ENCODE data around the gene CEP20. TPM values are rescaled to one million over a fixed set of nuclear protein-coding genes. Genes with fewer than 3 reads are reported as not detected.

Gene CEP20
- total RNA-seq, 1 donor from 2014 or later, result 46.5 TPM

DNA sequence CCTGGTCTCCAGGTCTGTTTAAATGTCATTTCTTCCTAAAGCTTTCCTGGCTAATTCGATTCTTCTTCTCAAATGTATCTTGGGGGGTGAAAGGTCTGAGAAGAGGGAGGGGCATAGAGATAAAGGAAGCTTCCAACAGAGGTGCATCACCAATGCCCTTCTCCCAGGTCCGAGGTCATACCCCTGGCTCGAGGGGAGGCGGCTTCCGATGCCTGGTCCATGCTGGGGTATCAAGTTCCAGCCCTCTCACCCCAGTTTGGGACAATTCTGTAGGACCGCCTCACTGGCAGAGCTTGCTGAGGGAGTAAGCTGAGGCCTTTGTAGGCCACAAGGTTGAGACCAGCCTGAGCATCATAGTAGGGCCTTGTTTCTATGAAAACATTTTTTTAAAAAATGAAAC is 10.3 kb upstream of the CEP20 start:
- intact Hi-C loops (cut with micrococcal nuclease), result no loop called here

GRCh38 chr16:15897834-15898254 is 9.4 kb upstream of the CEP20 start:
- intact Hi-C loops (cut with micrococcal nuclease), result no loop called here

DNA sequence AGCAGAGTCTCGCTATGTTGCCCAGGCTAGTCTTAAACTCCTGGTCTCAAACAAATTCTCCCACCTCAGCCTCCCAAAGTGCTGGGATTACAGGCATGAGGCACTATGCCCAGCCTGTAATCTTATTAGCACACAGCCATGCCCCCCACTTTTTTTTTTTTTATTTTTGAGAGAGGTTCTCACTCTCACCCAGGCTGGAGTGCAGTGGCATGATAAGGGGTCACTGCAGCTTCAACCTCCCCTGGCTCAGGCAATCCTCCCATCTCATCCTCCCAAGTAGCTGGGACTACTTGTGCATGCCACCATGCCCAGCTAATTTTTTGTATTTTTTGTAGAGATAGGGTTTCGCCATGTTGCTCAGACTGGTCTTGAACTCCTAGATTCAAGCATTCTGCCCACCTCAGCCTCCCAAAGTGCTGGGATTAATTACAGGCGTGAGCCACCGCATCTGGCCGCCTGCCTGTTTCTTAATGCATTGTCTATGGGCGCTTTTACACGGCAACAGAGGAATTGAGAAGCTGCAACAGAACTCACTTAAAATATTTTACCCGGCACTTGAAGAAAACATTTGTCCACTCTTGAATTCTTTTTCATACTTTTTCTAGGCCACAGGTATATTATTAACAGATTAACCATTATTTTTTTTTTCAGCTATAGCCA is 8.8 kb upstream of the CEP20 start:
- intact Hi-C loops (cut with micrococcal nuclease), result no loop called here

- intact Hi-C loops (cut with micrococcal nuclease), result no loop called here
These were observed 6.4 kb upstream of the CEP20 start for GRCh38 chr16:15894571-15895374.

- intact Hi-C loops (cut with micrococcal nuclease), result no loop called here
These were observed 3.1 kb upstream of the CEP20 start for GRCh38 chr16:15891508-15891907.

- intact Hi-C loops (cut with micrococcal nuclease), result loop anchor here (5.0 to 10.0 kb wide), 2 partner anchors 212 to 830 kb away; partner anchors contain the start of gene NTAN1
These were observed 1.1 kb downstream of the CEP20 start for GRCh38 chr16:15887283-15887682.

GRCh38 chr16:15886078-15886477 is 2.3 kb downstream of the CEP20 start:
- intact Hi-C loops (cut with micrococcal nuclease), result loop anchor here (5.0 to 10.0 kb wide), 2 partner anchors 211 to 829 kb away; partner anchors contain the start of gene NTAN1

DNA sequence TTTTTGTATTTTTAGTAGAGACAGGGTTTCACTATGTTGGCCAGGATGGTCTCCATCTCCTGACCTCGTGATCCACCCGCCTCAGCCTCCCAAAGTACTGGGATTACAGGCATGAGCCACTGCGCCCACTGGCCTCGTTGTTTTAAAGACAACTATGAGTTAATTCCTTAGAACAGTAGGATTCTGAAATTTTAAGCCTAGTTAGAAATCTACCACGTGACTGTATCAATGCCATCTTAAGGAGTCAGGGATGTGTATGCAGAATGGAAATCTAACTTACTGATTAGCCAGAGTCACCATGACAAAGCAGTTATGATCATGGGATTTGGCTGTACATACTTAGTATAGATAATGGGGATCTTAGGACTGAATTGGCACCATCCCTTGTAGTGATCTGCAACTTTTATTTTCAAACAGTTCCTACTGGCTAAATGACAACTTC is 2.8 kb downstream of the CEP20 start:
- intact Hi-C loops (cut with micrococcal nuclease), result loop anchor here (5.0 to 10.0 kb wide), 2 partner anchors 211 to 828 kb away; partner anchors contain the start of gene NTAN1

DNA sequence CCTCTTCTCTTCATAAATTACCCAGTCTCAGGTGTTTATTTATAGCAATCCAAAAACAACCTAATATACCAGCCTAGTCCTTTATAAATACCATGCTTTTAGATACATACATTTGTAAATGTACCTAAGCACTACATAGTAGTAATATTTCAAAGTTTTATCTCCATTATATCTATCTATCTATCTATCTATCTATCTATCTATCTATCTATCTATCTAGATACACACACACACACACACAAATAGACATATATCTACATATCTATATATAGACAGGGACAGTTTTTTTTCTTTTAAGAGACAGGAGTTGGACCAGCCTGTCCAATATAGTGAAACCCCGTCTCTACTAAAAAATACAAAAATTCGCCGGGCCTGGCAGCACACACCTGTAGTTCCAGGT is 5.8 kb downstream of the CEP20 start:
- intact Hi-C loops (cut with micrococcal nuclease), result loop anchor here (10.0 kb wide), 1 partner anchor 208 kb away; no protein-coding TSS in a partner anchor

DNA sequence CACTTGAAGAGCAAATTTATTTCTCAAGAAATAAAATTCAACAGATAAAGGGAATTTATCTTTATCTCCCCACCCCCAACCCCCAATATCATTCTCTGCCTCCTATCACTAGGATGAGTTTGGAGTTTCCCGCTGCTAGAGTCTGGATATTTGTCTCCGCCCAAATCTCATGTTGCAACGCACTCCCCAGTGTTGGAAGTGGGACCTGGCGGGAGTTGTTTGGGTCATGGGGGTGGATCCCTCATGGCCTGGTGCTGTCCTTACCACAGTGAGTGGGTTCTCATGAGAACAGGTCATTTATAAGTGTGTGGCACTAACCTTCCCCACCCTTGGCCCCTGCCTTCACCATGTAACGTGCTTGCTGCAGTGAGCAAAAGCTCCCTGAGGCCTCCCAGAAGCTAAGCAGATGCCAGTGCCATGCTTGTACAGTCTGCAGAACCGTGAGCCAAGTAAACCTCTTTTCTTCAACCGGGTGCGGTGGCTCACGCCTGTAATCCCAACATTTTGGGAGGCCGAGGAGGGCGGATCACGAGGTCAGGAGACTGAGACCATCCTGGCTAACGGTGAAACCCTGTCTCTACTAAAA is 6.5 kb downstream of the CEP20 start:
- intact Hi-C loops (cut with micrococcal nuclease), result loop anchor here (10.0 kb wide), 1 partner anchor 207 kb away; no protein-coding TSS in a partner anchor

DNA sequence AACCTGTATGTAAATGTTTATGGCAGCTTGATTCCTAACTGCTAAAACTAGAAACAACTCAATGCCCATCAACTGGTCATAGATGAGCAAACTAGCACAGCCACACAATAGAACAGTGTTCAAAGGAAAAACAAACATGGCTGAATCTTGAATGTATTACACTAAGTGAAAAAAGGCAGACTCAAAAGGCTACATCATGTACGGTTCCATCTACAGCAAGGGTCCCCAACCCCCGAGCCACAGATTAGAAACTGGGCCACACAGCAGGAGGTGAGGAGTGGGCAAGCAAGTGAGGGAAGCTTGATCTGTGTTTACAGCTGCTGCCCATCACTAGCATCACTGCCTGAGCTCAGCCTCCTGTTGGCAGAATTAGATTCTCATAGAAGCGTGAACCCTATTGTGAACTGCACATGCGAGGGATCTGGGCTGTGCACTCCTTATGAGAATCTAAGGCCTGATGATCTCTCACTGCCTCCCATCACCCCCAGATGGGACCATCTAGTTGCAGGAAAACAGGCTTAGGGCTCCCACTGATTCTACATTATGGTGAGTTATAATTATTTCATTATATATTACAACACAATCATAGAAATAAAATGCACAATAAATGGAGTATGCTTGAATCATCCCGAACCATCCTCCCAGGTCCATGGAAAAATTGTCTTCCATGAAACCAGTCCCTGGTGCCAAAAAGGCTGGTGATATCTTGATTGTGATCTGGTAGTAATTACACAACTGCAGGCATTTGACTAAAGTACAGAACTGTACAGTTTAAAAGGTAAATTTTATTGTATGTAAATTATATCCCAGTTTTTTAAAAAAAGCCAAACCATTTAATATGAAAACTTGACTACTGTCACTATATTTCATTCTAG is 7.7 kb downstream of the CEP20 start:
- intact Hi-C loops (cut with micrococcal nuclease), result loop anchor here (10.0 kb wide), 1 partner anchor 206 kb away; no protein-coding TSS in a partner anchor

DNA sequence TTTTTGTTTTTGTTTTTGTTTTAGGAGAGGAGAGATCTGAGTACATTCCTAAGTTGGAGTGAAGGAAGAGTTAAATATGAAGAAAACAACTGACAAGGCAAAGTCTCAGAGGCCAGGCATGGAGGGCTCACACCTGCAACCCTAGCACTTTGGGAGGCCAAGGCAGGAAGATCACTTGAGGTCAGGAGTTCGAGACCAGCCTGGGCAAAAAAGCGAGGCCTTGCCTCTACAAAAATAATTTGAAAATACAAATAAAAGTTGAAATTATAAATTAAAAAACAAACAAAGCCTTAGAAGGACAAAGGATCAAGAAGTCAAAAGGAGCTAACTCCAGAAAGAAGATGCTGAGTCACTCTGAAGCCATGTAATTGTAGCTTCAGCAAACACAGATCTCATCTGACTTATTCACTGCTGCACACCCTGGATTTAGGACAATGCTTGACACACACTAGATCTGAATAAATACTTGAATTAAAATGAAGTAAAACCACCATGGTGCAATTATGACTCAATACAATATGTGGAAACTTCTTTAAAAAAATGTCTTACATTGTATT is 9.1 kb downstream of the CEP20 start:
- intact Hi-C loops (cut with micrococcal nuclease), result no loop called here

DNA sequence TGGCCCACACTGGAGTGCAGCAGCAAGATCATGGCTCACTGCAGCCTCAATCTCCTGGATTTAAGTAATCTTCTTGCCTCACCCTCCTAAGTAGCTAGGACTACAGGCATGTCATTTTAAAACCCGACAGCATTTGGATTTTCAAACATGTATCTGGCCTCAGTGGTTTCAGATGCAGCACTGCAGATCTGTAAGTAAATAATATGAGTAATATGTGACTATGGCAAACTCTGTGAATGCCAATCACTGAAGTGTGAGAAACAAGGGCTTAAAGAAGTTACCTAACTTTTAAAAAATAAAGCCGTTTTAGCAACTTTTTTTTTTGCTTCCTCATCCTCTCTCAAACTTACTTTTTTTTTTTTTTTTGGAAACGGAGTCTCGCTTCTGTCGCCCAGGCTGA is 11.9 kb downstream of the CEP20 start:
- intact Hi-C loops (cut with micrococcal nuclease), result no loop called here

DNA sequence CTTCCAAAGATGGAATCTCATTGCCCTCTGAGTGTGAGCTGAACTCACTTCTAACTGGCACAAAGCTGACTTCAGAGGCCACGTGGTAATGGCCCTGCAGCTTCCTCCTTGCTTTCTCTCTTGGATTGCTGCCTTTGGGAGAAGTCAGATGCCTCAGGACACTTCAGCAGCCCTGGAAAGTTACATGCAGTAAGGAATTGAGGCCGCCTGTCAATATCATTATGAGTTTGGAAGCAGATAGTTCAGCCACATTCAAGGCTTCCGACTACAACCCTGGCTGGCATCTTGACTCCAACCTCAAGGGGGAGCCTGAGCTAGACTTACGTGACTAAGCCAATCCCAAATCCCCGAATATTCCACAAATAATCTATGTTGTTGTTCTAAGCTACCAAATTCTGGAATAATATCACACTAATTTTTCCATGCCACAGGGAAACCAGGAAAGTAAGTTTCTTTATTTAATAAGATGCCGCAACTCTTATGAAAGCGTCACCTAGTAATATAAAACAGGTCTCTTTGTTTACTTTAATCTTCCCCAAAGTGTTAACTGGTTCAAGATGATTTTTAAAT is 13.6 kb downstream of the CEP20 start:
- intact Hi-C loops (cut with micrococcal nuclease), result loop anchor here (1.0 to 2.0 kb wide), 2 partner anchors 76 to 252 kb away; no protein-coding TSS in a partner anchor

DNA sequence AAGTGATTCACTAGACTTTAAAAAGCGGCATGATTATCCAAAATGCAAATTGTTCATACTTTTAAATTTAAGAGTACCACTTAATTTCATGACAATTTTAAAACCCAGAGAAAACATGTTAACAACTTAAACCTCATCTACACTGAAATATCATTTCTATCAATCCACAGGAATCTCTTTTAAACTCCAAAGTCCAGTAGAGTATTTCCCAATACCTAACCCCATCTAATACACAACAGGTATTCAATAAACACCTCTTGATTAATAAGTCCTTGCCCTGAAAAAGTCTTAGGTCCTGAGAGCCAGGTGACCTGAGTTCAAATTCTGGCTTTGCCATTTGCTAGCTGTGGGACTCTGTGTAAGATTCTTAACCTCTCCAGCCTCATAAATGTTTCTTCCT is 14.7 kb downstream of the CEP20 start:
- intact Hi-C loops (cut with micrococcal nuclease), result loop anchor here (2.0 kb wide), 1 partner anchor 77 kb away; no protein-coding TSS in a partner anchor

GRCh38 chr16:15873301-15873700 is 15.1 kb downstream of the CEP20 start:
- intact Hi-C loops (cut with micrococcal nuclease), result no loop called here

GRCh38 chr16:15870011-15870410 is 18.4 kb downstream of the CEP20 start:
- intact Hi-C loops (cut with micrococcal nuclease), result no loop called here

- intact Hi-C loops (cut with micrococcal nuclease), result no loop called here
These were observed 22.0 kb downstream of the CEP20 start for GRCh38 chr16:15866451-15866850.

DNA sequence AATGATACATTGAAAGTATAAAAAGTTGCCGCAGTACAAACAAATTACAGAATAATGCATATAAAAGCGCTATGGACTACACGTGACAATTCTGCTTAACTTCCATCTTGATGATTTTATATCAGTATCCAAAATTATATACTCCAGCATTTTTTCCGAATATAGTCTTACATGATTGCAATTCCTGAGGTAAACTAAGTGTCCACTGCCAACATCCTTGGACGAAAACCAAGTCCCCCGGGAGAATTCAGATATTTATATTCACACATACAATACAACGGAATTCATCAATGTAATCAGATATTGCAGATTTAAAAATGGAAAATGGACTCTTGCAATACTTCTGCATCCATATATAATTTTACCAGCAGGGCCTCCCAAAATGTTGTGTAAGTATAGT is 22.7 kb downstream of the CEP20 start:
- intact Hi-C loops (cut with micrococcal nuclease), result no loop called here

DNA sequence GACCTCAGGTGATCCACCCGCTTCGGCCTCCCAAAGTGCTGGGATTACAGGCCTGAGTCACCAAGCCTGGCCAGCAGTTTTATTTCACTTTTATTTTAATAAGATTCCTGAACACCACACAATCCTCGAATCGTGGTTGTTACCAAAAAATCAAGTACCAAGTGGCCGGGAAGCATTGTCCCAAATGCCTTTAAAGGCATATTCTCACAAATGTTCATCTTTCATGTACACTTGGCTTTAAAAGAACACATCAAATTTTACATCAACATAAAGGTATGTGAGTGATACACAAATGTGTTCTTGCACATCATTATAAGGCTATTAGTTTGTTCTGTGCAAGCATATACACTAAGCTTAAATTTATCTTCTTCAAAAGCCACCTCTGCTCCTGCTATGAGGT is 23.5 kb downstream of the CEP20 start:
- intact Hi-C loops (cut with micrococcal nuclease), result no loop called here
